ENCODE data around the gene CHMP6.
"Not testable (repeated sequence)": the region's sequence is repeated elsewhere in the genome, so short reads cannot be mapped to it uniquely, and the experiment has no call there.

Gene CHMP6

GRCh38 chr17:81021531-81022343 is 30.1 kb downstream of the CHMP6 start:
- Histone ChIP-seq H3K4me3 (ENCODE audit: low read depth, low read length) (no peak overlapping the region), H3K27ac (ENCODE audit: low read depth, low read length) (no peak overlapping the region)

GRCh38 chr17:81022344-81022676 is 30.7 kb downstream of the CHMP6 start:
- H3K27ac ChIP-seq (ENCODE audit: low read depth, low read length): no peak overlapping the region
- no peaks in the 10 kb centered on the region for H3K9me3 ChIP-seq (ENCODE audit: control insufficient read depth, insufficient read depth, low read length)
- peaks cover 7% of the 10 kb centered on the region; the same call in 1 of the 2 replicates for H3K4me1 ChIP-seq (ENCODE audit: control insufficient read depth, insufficient read depth, low read length)
- no peak overlapping the region for H3K9ac ChIP-seq (ENCODE audit: low read depth, low read length)
- no peak overlapping the region for H3K4me3 ChIP-seq (ENCODE audit: low read depth, low read length)
- H3K36me3 ChIP-seq (ENCODE audit: control insufficient read depth, insufficient read depth, low read length): no peaks in the 10 kb centered on the region
- H3K27me3 ChIP-seq (ENCODE audit: control insufficient read depth, insufficient read depth, low read length): no peaks in the 10 kb centered on the region

More at GRCh38 chr17:81021531-81022343, 30.1 kb downstream of the CHMP6 start:
- Histone ChIP-seq H3K4me1 (ENCODE audit: control insufficient read depth, insufficient read depth, low read length) (peaks cover 7% of the 10 kb centered on the region; the same call in 1 of the 2 replicates), H3K9me3 (ENCODE audit: control insufficient read depth, insufficient read depth, low read length) (no peaks in the 10 kb centered on the region), H3K27me3 (ENCODE audit: control insufficient read depth, insufficient read depth, low read length) (no peaks in the 10 kb centered on the region), H3K36me3 (ENCODE audit: control insufficient read depth, insufficient read depth, low read length) (no peaks in the 10 kb centered on the region), H3K9ac (ENCODE audit: low read depth, low read length) (no peak overlapping the region)

GRCh38 chr17:81025065-81025740 is 33.6 kb downstream of the CHMP6 start:
- H3K9ac ChIP-seq (ENCODE audit: low read depth, low read length): no peak overlapping the region
- no peaks in the 10 kb centered on the region for H3K27me3 ChIP-seq (ENCODE audit: control insufficient read depth, insufficient read depth, low read length)

GRCh38 chr17:81025741-81026129 is 34.1 kb downstream of the CHMP6 start:
- no peak overlapping the region for H3K9ac ChIP-seq (ENCODE audit: low read depth, low read length)
- H3K36me3 ChIP-seq (ENCODE audit: control insufficient read depth, insufficient read depth, low read length): no peaks in the 10 kb centered on the region
- no peaks in the 10 kb centered on the region for H3K9me3 ChIP-seq (ENCODE audit: control insufficient read depth, insufficient read depth, low read length)
- H3K27ac ChIP-seq (ENCODE audit: low read depth, low read length): no peak overlapping the region
- H3K4me3 ChIP-seq (ENCODE audit: low read depth, low read length): no peak overlapping the region
- no peaks in the 10 kb centered on the region for H3K27me3 ChIP-seq (ENCODE audit: control insufficient read depth, insufficient read depth, low read length)
- peaks cover 3% of the 10 kb centered on the region; the same call in 1 of the 2 replicates for H3K4me1 ChIP-seq (ENCODE audit: control insufficient read depth, insufficient read depth, low read length)

More at GRCh38 chr17:81025065-81025740, 33.6 kb downstream of the CHMP6 start:
- peaks cover 3% of the 10 kb centered on the region; the same call in 1 of the 2 replicates for H3K4me1 ChIP-seq (ENCODE audit: control insufficient read depth, insufficient read depth, low read length)
- no peaks in the 10 kb centered on the region for H3K36me3 ChIP-seq (ENCODE audit: control insufficient read depth, insufficient read depth, low read length)
- H3K9me3 ChIP-seq (ENCODE audit: control insufficient read depth, insufficient read depth, low read length): no peaks in the 10 kb centered on the region
- H3K4me3 ChIP-seq (ENCODE audit: low read depth, low read length): no peak overlapping the region
- no peak overlapping the region for H3K27ac ChIP-seq (ENCODE audit: low read depth, low read length)

GRCh38 chr17:81026266-81027036 is 34.8 kb downstream of the CHMP6 start:
- H3K27ac ChIP-seq (ENCODE audit: low read depth, low read length): no peak overlapping the region
- no peak overlapping the region for H3K4me3 ChIP-seq (ENCODE audit: low read depth, low read length)
- H3K27me3 ChIP-seq (ENCODE audit: control insufficient read depth, insufficient read depth, low read length): no peaks in the 10 kb centered on the region
- H3K4me1 ChIP-seq (ENCODE audit: control insufficient read depth, insufficient read depth, low read length): peaks cover 3% of the 10 kb centered on the region; the same call in 1 of the 2 replicates
- no peaks in the 10 kb centered on the region for H3K9me3 ChIP-seq (ENCODE audit: control insufficient read depth, insufficient read depth, low read length)
- H3K36me3 ChIP-seq (ENCODE audit: control insufficient read depth, insufficient read depth, low read length): no peaks in the 10 kb centered on the region
- H3K9ac ChIP-seq (ENCODE audit: low read depth, low read length): no peak overlapping the region

- Histone ChIP-seq H3K4me1 (ENCODE audit: control insufficient read depth, insufficient read depth, low read length) (peaks cover 3% of the 10 kb centered on the region; the same call in 1 of the 2 replicates), H3K4me3 (ENCODE audit: low read depth, low read length) (no peak overlapping the region), H3K27me3 (ENCODE audit: control insufficient read depth, insufficient read depth, low read length) (no peaks in the 10 kb centered on the region)
These were observed 35.4 kb downstream of the CHMP6 start for GRCh38 chr17:81027038-81027437.

GRCh38 chr17:81027591-81028505 is 36.2 kb downstream of the CHMP6 start:
- Histone ChIP-seq H3K36me3 (ENCODE audit: control insufficient read depth, insufficient read depth, low read length) (no peaks in the 10 kb centered on the region), H3K4me1 (ENCODE audit: control insufficient read depth, insufficient read depth, low read length) (peaks cover 3% of the 10 kb centered on the region; the same call in 1 of the 2 replicates), H3K9me3 (ENCODE audit: control insufficient read depth, insufficient read depth, low read length) (no peaks in the 10 kb centered on the region), H3K4me3 (ENCODE audit: low read depth, low read length) (no peak overlapping the region), H3K27ac (ENCODE audit: low read depth, low read length) (no peak overlapping the region), H3K9ac (ENCODE audit: low read depth, low read length) (no peak overlapping the region), H3K27me3 (ENCODE audit: control insufficient read depth, insufficient read depth, low read length) (no peaks in the 10 kb centered on the region)

More at GRCh38 chr17:81027038-81027437, 35.4 kb downstream of the CHMP6 start:
- no peaks in the 10 kb centered on the region for H3K36me3 ChIP-seq (ENCODE audit: control insufficient read depth, insufficient read depth, low read length)
- no peaks in the 10 kb centered on the region for H3K9me3 ChIP-seq (ENCODE audit: control insufficient read depth, insufficient read depth, low read length)
- no peak overlapping the region for H3K27ac ChIP-seq (ENCODE audit: low read depth, low read length)
- H3K9ac ChIP-seq (ENCODE audit: low read depth, low read length): no peak overlapping the region

GRCh38 chr17:81028506-81028858 is 36.8 kb downstream of the CHMP6 start:
- Histone ChIP-seq H3K9me3 (ENCODE audit: control insufficient read depth, insufficient read depth, low read length) (no peaks in the 10 kb centered on the region), H3K4me3 (ENCODE audit: low read depth, low read length) (no peak overlapping the region), H3K9ac (ENCODE audit: low read depth, low read length) (no peak overlapping the region), H3K36me3 (ENCODE audit: control insufficient read depth, insufficient read depth, low read length) (no peaks in the 10 kb centered on the region), H3K27ac (ENCODE audit: low read depth, low read length) (no peak overlapping the region), H3K4me1 (ENCODE audit: control insufficient read depth, insufficient read depth, low read length) (peaks cover 5% of the 10 kb centered on the region), H3K27me3 (ENCODE audit: control insufficient read depth, insufficient read depth, low read length) (peaks cover 5% of the 10 kb centered on the region; the same call in 1 of the 2 replicates)

- Histone ChIP-seq H3K36me3 (ENCODE audit: control insufficient read depth, insufficient read depth, low read length) (no peaks in the 10 kb centered on the region), H3K4me3 (ENCODE audit: low read depth, low read length) (no peak overlapping the region), H3K27me3 (ENCODE audit: control insufficient read depth, insufficient read depth, low read length) (peaks cover 12% of the 10 kb centered on the region), H3K9me3 (ENCODE audit: control insufficient read depth, insufficient read depth, low read length) (no peaks in the 10 kb centered on the region), H3K4me1 (ENCODE audit: control insufficient read depth, insufficient read depth, low read length) (peaks cover 10% of the 10 kb centered on the region), H3K9ac (ENCODE audit: low read depth, low read length) (no peak overlapping the region), H3K27ac (ENCODE audit: low read depth, low read length) (no peak overlapping the region)
These were observed 38.2 kb downstream of the CHMP6 start for GRCh38 chr17:81029859-81030258.

GRCh38 chr17:81030312-81030711 is 38.7 kb downstream of the CHMP6 start:
- H3K36me3 ChIP-seq (ENCODE audit: control insufficient read depth, insufficient read depth, low read length); H3K27ac ChIP-seq (ENCODE audit: low read depth, low read length); H3K9me3 ChIP-seq (ENCODE audit: control insufficient read depth, insufficient read depth, low read length); H3K4me3 ChIP-seq (ENCODE audit: low read depth, low read length); H3K9ac ChIP-seq (ENCODE audit: low read depth, low read length): not testable (repeated sequence)
- H3K27me3 ChIP-seq (ENCODE audit: control insufficient read depth, insufficient read depth, low read length): peaks cover 12% of the 10 kb centered on the region
- peaks cover 10% of the 10 kb centered on the region for H3K4me1 ChIP-seq (ENCODE audit: control insufficient read depth, insufficient read depth, low read length)
